SK-N-MC (cell line): ENCODE measurements around the gene COPS7A.

ENCODE experiments used
- EZH2 ChIP-seq: fragments of 200-600 bp; sonication (generic); IDR thresholded peaks from one replicate; pipeline ENCODE4 v1.6.1; 2017; ENCODE audit warnings: antibody characterized with exemption
- FOXP2 ChIP-seq: optimal IDR thresholded peaks from 2 replicates; pipeline ENCODE3; 2011; ENCODE audit warnings: mild to moderate bottlenecking, moderate library complexity; ENCODE audit not compliant: insufficient read depth; ENCODE audit errors: extremely low read length, control extremely low read depth
- POLR2AphosphoS5 ChIP-seq: IDR thresholded peaks from 2 replicates; pipeline ENCODE4 v1.6.1; 2012; ENCODE audit warnings: mild to moderate bottlenecking, low read depth, low read length, borderline replicate concordance

DNA sequence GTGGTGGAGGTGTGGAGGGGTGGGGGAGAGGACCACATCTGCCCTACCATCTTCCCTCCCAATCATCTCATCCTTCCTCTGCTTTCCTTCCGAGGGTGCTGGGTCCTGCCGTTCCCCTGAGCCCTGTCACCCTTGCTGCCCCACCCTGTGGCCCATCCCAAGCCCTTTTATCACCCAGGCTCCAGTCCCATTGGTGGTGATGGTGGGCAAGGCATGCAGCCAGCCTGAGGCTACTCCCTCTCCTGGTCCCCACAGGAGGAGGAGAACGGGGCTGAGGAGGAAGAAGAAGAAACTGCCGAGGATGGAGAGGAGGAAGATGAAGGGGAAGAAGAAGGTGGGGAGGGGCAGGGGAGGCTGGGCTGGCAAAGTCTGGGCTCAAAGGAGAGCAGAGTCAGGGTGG is 45.8 kb downstream of the COPS7A start:
- TF ChIP-seq EZH2 (no peak), POLR2AphosphoS5 (no peak), FOXP2 (no peak)
